SK-N-SH treated with all-trans-retinoic acid at 6 μM for 48 hours (cell line): ENCODE data around the gene TMEM59.

ENCODE experiments used
- RARB ChIP-seq: fragments of 250-450 bp; sonication (Bioruptor Pico); IDR thresholded peaks from 2 replicates; pipeline ENCODE4 v1.8.0; 2021; ENCODE audit warnings: mild to moderate bottlenecking, moderate library complexity
- SNAI2 ChIP-seq: fragments of 250-450 bp; sonication (Bioruptor Pico); IDR thresholded peaks from 2 replicates; pipeline ENCODE4 v1.5.0; 2020; ENCODE audit warnings: mild to moderate bottlenecking, moderate library complexity
- ZNF8 ChIP-seq: fragments of 450-650 bp; formaldehyde crosslinking; IDR thresholded peaks from 2 replicates; pipeline ENCODE4 v1.5.0; 2020; ENCODE audit warnings: mild to moderate bottlenecking, moderate library complexity
- TF ChIP-seq, protein P1 (sequence below): fragments of 250-450 bp; sonication (Bioruptor Pico); IDR thresholded peaks from 2 replicates; pipeline ENCODE4 v1.5.1; 2020; ENCODE audit warnings: low read depth, mild to moderate bottlenecking, moderate library complexity

DNA sequence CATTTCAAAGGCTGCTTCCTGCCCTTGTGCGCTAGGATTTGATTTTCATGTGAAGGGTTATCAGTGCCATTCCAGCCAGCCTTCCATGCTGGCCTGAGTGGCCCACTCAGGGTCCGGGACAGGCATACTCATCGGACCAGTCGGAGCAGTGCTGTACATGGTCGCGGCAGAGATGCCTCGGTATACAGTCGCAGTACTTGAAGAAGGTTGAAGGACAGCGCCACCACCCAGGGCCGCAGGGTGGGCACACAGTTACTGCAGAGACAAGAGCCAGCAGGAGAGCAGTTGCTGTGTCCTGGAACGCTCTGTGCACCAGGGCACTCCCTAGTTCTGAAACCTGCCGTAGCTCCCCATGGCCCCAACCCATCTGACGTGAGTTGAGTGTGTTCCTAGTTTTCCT is 44.1 kb downstream of the TMEM59 start:
- TF ChIP-seq, protein P1, sequence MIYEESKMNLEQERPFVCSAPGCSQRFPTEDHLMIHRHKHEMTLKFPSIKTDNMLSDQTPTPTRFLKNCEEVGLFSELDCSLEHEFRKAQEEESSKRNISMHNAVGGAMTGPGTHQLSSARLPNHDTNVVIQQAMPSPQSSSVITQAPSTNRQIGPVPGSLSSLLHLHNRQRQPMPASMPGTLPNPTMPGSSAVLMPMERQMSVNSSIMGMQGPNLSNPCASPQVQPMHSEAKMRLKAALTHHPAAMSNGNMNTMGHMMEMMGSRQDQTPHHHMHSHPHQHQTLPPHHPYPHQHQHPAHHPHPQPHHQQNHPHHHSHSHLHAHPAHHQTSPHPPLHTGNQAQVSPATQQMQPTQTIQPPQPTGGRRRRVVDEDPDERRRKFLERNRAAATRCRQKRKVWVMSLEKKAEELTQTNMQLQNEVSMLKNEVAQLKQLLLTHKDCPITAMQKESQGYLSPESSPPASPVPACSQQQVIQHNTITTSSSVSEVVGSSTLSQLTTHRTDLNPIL (CRISPR knock-in tag), result no peak
- no peak for TF ChIP-seq ZNF8
- TF ChIP-seq SNAI2 (CRISPR knock-in tag), result no peak
- TF ChIP-seq RARB (CRISPR knock-in tag), result no peak
